K562 (cell line): ENCODE data around the gene OPRM1. TPM values are rescaled to one million over a fixed set of nuclear protein-coding genes. Genes with fewer than 3 reads are reported as not detected.

Experiments
- ATAC-seq: fragments of 200-7000 bp; cut with Tn5 transposase; 3 replicates; pipeline ENCODE4 v1.9.1; 2020; ENCODE audit warnings: moderate library complexity
- BruUV-seq: library from RNA; stranded (reverse); fragments of 400-500 nt; replicated peaks from 2 replicates; lab custom pipeline; 2021; lab: Mats Ljungman, UMichigan
- CTCF ChIA-PET: fragments of 300-600 bp; formaldehyde crosslinking; extraction: SDS; loops from one replicate; lab custom pipeline; 2021; ENCODE audit warnings: low intra/inter-chr PET ratio; lab: Yijun Ruan, JAX
- POLR2A ChIA-PET: fragments of 300-600, 350-650 bp; sonication (Branson Sonifier 250); formaldehyde crosslinking; extraction: SDS; loops from one replicate; lab custom pipeline; 2021; ENCODE audit warnings: antibody characterized with exemption, inconsistent platforms; lab: Yijun Ruan, JAX
- DNase-seq, 4 experiments: peaks; one replicate each; pipeline versions ENCODE4 v3.0.0 to v3.0.0-alpha.2; 2011 to 2018; ENCODE audit warnings: low spot score in 3 of 4, mixed read lengths in 3 of 4; ENCODE audit errors: extremely low read depth in 1 of 4
- FAIRE-seq: peaks from 2 replicates; lab custom pipeline; 2011; peaks lifted over from hg19 to GRCh38; lab: Jason Lieb, UNC
- H2AFZ ChIP-seq: 2 replicates; pipeline ENCODE4 v1.6.0; 2011; ENCODE audit warnings: low read depth, low read length, control low read depth, inconsistent platforms
- H3K27ac ChIP-seq: fragments of 200-600 bp; 3 replicates; pipeline ENCODE4 v1.8.0; 2011; ENCODE audit warnings: low read depth, mild to moderate bottlenecking, control low read depth, inconsistent platforms, low read length, moderate library complexity, mixed read lengths; ENCODE audit errors: extremely low read depth
- H3K27me3 ChIP-seq, 2 experiments: fragments of 300-600 bp in 1 of 2; 2 replicates in 1 of 2; 3 replicates in 1 of 2; pipeline versions ENCODE4 v1.6.0 to v1.8.0; 2011; ENCODE audit warnings: inconsistent platforms in 2 of 2, low read length in 2 of 2, mild to moderate bottlenecking in 1 of 2, mixed read lengths in 1 of 2, moderate library complexity in 1 of 2; ENCODE audit not compliant: control insufficient read depth in 2 of 2, insufficient read depth in 2 of 2
- H3K36me3 ChIP-seq: fragments of 300-600 bp; 3 replicates; pipeline ENCODE4 v1.8.0; 2011; ENCODE audit warnings: mild to moderate bottlenecking, low read length, inconsistent platforms; ENCODE audit not compliant: control insufficient read depth, insufficient read depth
- H3K4me1 ChIP-seq, 2 experiments: fragments of 200-600 bp in 1 of 2; replicated peaks in 1 of 2; 2 replicates in 1 of 2; 3 replicates in 1 of 2; pipeline versions ENCODE4 v1.5.1 to v1.8.0; 2011; ENCODE audit warnings: inconsistent platforms in 2 of 2, low read length in 2 of 2, mild to moderate bottlenecking in 1 of 2, mixed read lengths in 1 of 2, moderate library complexity in 1 of 2; ENCODE audit not compliant: control insufficient read depth in 2 of 2, insufficient read depth in 2 of 2
- H3K4me2 ChIP-seq: 2 replicates; pipeline ENCODE4 v1.6.1; 2011; ENCODE audit warnings: low read length, control low read depth, inconsistent platforms, mixed read lengths; ENCODE audit not compliant: insufficient read depth
- H3K4me3 ChIP-seq: fragments of 200-600 bp; sonication (generic), shearing (Covaris generic); 2 replicates; pipeline ENCODE4 v1.5.1; 2016; ENCODE audit warnings: control low read depth, inconsistent platforms
- H3K79me2 ChIP-seq: fragments of 200-600 bp; 3 replicates; pipeline ENCODE4 v1.8.0; 2011; ENCODE audit warnings: low read length, inconsistent platforms; ENCODE audit not compliant: control insufficient read depth, insufficient read depth
- H3K9ac ChIP-seq, 2 experiments: 2 replicates each; pipeline versions ENCODE4 v1.6.0 to v1.6.1; 2011; ENCODE audit warnings: low read depth in 2 of 2, low read length in 2 of 2, control low read depth in 1 of 2, inconsistent platforms in 1 of 2, mild to moderate bottlenecking in 1 of 2, mixed read lengths in 1 of 2; ENCODE audit not compliant: insufficient read depth in 1 of 2
- H3K9me1 ChIP-seq: one replicate; pipeline ENCODE4 v1.6.0; 2011; ENCODE audit warnings: inconsistent platforms, mild to moderate bottlenecking, low read length, moderate library complexity; ENCODE audit not compliant: control insufficient read depth, insufficient read depth
- H3K9me3 ChIP-seq: replicated peaks from 2 replicates; pipeline ENCODE4 v1.5.1; 2011; ENCODE audit warnings: low read depth, low read length, inconsistent platforms; ENCODE audit not compliant: control insufficient read depth, insufficient read depth
- H4K20me1 ChIP-seq: replicated peaks from 2 replicates; pipeline ENCODE4 v1.6.1; 2011; ENCODE audit warnings: low read length, inconsistent platforms, mixed read lengths; ENCODE audit not compliant: control insufficient read depth, insufficient read depth
- MYBL2 ChIP-seq, 2 experiments: fragments of 450-650 bp in 1 of 2; sonication (generic) in 1 of 2; formaldehyde crosslinking in 1 of 2; IDR thresholded peaks; 2 replicates each; pipeline versions ENCODE4 v1.6.1 to v1.8.1; 2017 to 2022; ENCODE audit warnings: borderline replicate concordance in 1 of 2, inconsistent platforms in 1 of 2, low read depth in 1 of 2, mild to moderate bottlenecking in 1 of 2, missing genetic modification reagents in 1 of 2, moderate library complexity in 1 of 2
- WGBS: fragments of 100-300 bp; shearing (Covaris generic); methylation state at CpG from one replicate; pipeline ENCODE4 v1.1.6; 2016; ENCODE audit warnings: low coverage, mixed read lengths; ENCODE audit not compliant: insufficient coverage; ENCODE audit errors: missing lambda C conversion rate; 5-methylcytosine and 5-hydroxymethylcytosine counted together
- in situ Hi-C: fragments of 300-500 bp; cut with MboI; formaldehyde crosslinking; loops from 4 replicates; pipeline ENCODE4 v1.15.0; 2018; ENCODE audit warnings: inconsistent platforms, mixed read lengths
- intact Hi-C: fragments of 100-400 bp; cut with micrococcal nuclease; formaldehyde crosslinking; loops from 2 replicates; pipeline ENCODE4 v1.14.2; 2022
- polyA plus RNA-seq, 8 experiments: library from polyadenylated mRNA; depleted of rRNA in 4 of 8; stranded (reverse) in 5 of 8; unstranded in 3 of 8; fragments of >200 nt; fragmentation: Nextera tagmentation in 2 of 8; fragmentation: Illumina TruSeq in 1 of 8; extraction: Ambion mirVana in 2 of 8; extraction: Trizol in 1 of 8; gene quantifications; 2 replicates each; pipeline versions ENCODE4 v1.2.1 to v1.2.3, GENCODE V29; 2011 to 2014; ENCODE audit warnings: inconsistent platforms in 1 of 8, missing spikeins in 1 of 8
- total RNA-seq, 7 experiments: library from RNA; depleted of rRNA in 6 of 7; stranded (reverse); fragments of >200 nt in 6 of 7; fragmentation: Illumina TruSeq in 2 of 7; extraction: Trizol in 2 of 7; gene quantifications; 2 replicates each; pipeline versions ENCODE4 v1.2.1 to v1.2.3, GENCODE V29; 2011 to 2021; ENCODE audit warnings: low replicate concordance in 1 of 7
- TF ChIP-seq, protein P1 (sequence below): sonication (generic); formaldehyde crosslinking; IDR thresholded peaks from 2 replicates; pipeline ENCODE4 v1.8.1; 2022; ENCODE audit warnings: missing genetic modification reagents
- TF ChIP-seq, protein P2 (sequence below): conservative IDR thresholded peaks from 2 replicates; pipeline ENCODE4 v1.6.1; 2011; ENCODE audit warnings: low read depth, mild to moderate bottlenecking, low read length; ENCODE audit not compliant: control insufficient read depth

The OPRM1 gene
- total and polyA plus RNA-seq, 9 of the 15 experiments (the other 6 are each of a cell fraction or from before 2014, with no cell fraction given), result not detected

DNA sequence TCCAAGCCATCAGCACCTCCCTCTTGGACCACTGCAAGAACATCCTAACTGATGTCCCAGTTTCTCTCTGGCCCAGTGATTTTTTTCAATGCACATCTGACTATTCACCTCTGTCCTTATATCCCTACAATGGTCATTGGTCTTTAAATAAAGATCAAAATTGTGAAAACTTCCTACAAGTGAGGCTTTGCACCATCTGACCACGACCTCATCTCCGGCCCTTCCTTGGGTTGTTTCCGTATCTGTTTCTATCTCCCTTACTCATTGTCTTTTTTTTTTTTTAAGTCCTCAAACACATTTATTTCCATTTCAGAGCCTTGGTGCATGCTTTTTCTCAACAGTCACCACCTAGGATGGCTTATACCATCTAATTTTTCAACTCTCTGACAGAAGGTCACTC lies 229.4 kb downstream of the OPRM1 start:
- no peak overlapping the region for H3K4me2 ChIP-seq
- TF ChIP-seq, protein P1, sequence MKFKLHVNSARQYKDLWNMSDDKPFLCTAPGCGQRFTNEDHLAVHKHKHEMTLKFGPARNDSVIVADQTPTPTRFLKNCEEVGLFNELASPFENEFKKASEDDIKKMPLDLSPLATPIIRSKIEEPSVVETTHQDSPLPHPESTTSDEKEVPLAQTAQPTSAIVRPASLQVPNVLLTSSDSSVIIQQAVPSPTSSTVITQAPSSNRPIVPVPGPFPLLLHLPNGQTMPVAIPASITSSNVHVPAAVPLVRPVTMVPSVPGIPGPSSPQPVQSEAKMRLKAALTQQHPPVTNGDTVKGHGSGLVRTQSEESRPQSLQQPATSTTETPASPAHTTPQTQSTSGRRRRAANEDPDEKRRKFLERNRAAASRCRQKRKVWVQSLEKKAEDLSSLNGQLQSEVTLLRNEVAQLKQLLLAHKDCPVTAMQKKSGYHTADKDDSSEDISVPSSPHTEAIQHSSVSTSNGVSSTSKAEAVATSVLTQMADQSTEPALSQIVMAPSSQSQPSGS (CRISPR knock-in tag), result no peak
- TF ChIP-seq MYBL2 (IDR thresholded peaks at IDR 0.05; ENCODE audit: low read depth) (no peak), MYBL2 (CRISPR knock-in tag; IDR thresholded peaks at IDR 0.05; ENCODE audit: borderline replicate concordance) (no peak)
- intact Hi-C loops, result no loop called here
- FAIRE-seq (no peak), ATAC-seq (no peak), DNase-seq (no peak)
- ChIA-PET POLR2A (interaction anchor here (0.5 kb wide), 1 partner anchor 69 kb away, joined by 3 read pairs; no protein-coding TSS in a partner anchor), CTCF (no interaction called here)
- BruUV-seq, result no TSS peak
- H3K27me3 ChIP-seq, result no peaks in the 10 kb centered on the region
- H3K9me3 ChIP-seq, result no peaks in the 10 kb centered on the region
- H3K36me3 ChIP-seq, result no peaks in the 10 kb centered on the region
- H3K4me3 ChIP-seq, result no peak overlapping the region
- WGBS, result 0% methylated on average over 3 of the region's 3 CpGs
- H3K79me2 ChIP-seq, result no peaks in the 10 kb centered on the region
- in situ Hi-C loops, result no loop called here
- H3K9ac ChIP-seq, result no peak overlapping the region
- H3K4me1 ChIP-seq, result no peaks in the 10 kb centered on the region
- no peak overlapping the region for H2AFZ ChIP-seq
- no peaks in the 10 kb centered on the region for H4K20me1 ChIP-seq
- H3K27ac ChIP-seq, result no peak overlapping the region
- no peaks in the 10 kb centered on the region for H3K9me1 ChIP-seq

DNA sequence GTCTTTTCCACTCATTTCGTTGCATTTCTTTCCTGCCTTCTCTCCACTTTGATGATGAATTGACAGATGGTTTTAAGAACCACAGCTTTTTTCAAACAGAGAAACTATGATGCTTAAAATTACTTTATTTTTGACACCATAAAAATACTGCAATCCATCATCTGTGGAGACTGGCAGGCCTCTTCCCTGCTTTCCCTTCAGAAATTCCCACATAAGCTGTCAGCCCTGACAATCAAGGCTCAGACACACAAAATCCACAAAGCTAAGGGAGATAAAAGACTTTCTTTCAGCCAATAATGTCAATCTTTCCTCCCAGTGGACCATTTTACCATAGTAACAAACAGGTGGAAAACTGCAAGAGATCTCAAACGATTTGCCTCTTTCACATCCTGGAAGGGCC lies 235.1 kb downstream of the OPRM1 start:
- 0% methylated on average over 2 of the region's 2 CpGs for WGBS
- H3K27me3 ChIP-seq, result no peaks in the 10 kb centered on the region
- BruUV-seq, result no TSS peak
- CTCF ChIA-PET, result no interaction called here
- H3K4me1 ChIP-seq, result no peaks in the 10 kb centered on the region
- H3K9ac ChIP-seq, result no peak overlapping the region
- FAIRE-seq (no peak), DNase-seq (no peak), ATAC-seq (no peak)
- no peak overlapping the region for H3K27ac ChIP-seq
- POLR2A ChIA-PET, result interaction anchor here (0.6 kb wide), 1 partner anchor 137 kb away, joined by 3 read pairs; no protein-coding TSS in a partner anchor
- in situ Hi-C loops, result no loop called here
- no peaks in the 10 kb centered on the region for H4K20me1 ChIP-seq
- intact Hi-C loops, result no loop called here
- H3K4me3 ChIP-seq, result no peak overlapping the region
- H2AFZ ChIP-seq, result no peak overlapping the region
- H3K4me2 ChIP-seq, result no peak overlapping the region
- no peaks in the 10 kb centered on the region for H3K9me1 ChIP-seq
- no peaks in the 10 kb centered on the region for H3K9me3 ChIP-seq
- TF ChIP-seq, protein P2, sequence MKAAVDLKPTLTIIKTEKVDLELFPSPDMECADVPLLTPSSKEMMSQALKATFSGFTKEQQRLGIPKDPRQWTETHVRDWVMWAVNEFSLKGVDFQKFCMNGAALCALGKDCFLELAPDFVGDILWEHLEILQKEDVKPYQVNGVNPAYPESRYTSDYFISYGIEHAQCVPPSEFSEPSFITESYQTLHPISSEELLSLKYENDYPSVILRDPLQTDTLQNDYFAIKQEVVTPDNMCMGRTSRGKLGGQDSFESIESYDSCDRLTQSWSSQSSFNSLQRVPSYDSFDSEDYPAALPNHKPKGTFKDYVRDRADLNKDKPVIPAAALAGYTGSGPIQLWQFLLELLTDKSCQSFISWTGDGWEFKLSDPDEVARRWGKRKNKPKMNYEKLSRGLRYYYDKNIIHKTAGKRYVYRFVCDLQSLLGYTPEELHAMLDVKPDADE, result no peak
- H3K36me3 ChIP-seq, result no peaks in the 10 kb centered on the region
- H3K79me2 ChIP-seq, result no peaks in the 10 kb centered on the region
